B cell (primary cell): Measurements from ENCODE around the gene PYGO2. TPM values are rescaled to one million over a fixed set of nuclear protein-coding genes. Genes with fewer than 3 reads are reported as not detected.

Experiments used
- ATAC-seq: fragments of 200-7000 bp; cut with Tn5 transposase; one replicate; pipeline ENCODE4 v1.10.0; 2021; ENCODE audit warnings: low read depth, mild to moderate bottlenecking, moderate number of reproducible peaks, moderate library complexity
- CTCF ChIA-PET: fragments of 350-600 bp; sonication (Branson Sonifier 250); formaldehyde crosslinking; loops from one replicate; lab custom pipeline; 2021; ENCODE audit warnings: antibody characterized with exemption, inconsistent platforms; lab: Charles Lee
- POLR2A ChIA-PET: fragments of 350-600 bp; sonication (Branson Sonifier 250); formaldehyde crosslinking; loops from one replicate; lab custom pipeline; 2021; ENCODE audit warnings: antibody characterized with exemption; lab: Charles Lee
- DNase-seq: peaks from one replicate; pipeline ENCODE4 v3.0.0; 2013
- H2AFZ ChIP-seq: 2 replicates; pipeline ENCODE4 v1.6.1; 2012; ENCODE audit warnings: mild to moderate bottlenecking, low read depth, low read length; ENCODE audit not compliant: insufficient read depth, poor library complexity, severe bottlenecking
- H3K27ac ChIP-seq, 2 donors: 1 replicate in 1 of 2; 2 replicates in 1 of 2; pipeline ENCODE4 v1.5.1; 2012 to 2013; ENCODE audit warnings: low read length in 2 of 2, mild to moderate bottlenecking in 2 of 2, moderate library complexity in 1 of 2
- H3K27me3 ChIP-seq, 4 experiments: fragments of 200-600 bp in 1 of 4; sonication (generic) in 1 of 4; replicated peaks in 1 of 4; 1 replicate in 2 of 4; 2 replicates in 2 of 4; pipeline versions ENCODE4 v1.6.1 to v1.7.0; 2013 to 2016; ENCODE audit warnings: low read length in 3 of 4, mild to moderate bottlenecking in 2 of 4, mixed read lengths in 1 of 4, moderate library complexity in 1 of 4; ENCODE audit not compliant: insufficient read depth in 4 of 4, control insufficient read depth in 3 of 4; ENCODE audit errors: control extremely low read depth in 1 of 4
- H3K36me3 ChIP-seq, 2 experiments: replicated peaks in 1 of 2; 1 replicate in 1 of 2; 2 replicates in 1 of 2; pipeline versions ENCODE4 v1.6.1 to v1.7.1; 2013; ENCODE audit warnings: low read length in 1 of 2; ENCODE audit not compliant: insufficient read depth in 2 of 2, control insufficient read depth in 1 of 2; ENCODE audit errors: control extremely low read depth in 1 of 2, extremely low read depth in 1 of 2
- H3K4me1 ChIP-seq, 2 donors: fragments of 200-600 bp in 1 of 2; sonication (generic) in 1 of 2; 1 replicate in 1 of 2; 2 replicates in 1 of 2; pipeline versions ENCODE4 v1.5.1 to v1.6.1; 2013 to 2017; ENCODE audit warnings: low read length in 2 of 2; ENCODE audit not compliant: control insufficient read depth in 2 of 2, insufficient read depth in 2 of 2
- H3K4me2 ChIP-seq: replicated peaks from 2 replicates; pipeline ENCODE3; 2012; ENCODE audit warnings: mild to moderate bottlenecking, low read depth, low read length; ENCODE audit not compliant: poor library complexity, severe bottlenecking
- H3K4me3 ChIP-seq, 5 experiments: fragments of 200-600 bp in 1 of 5; sonication (generic) in 1 of 5; 1 replicate in 3 of 5; 2 replicates in 2 of 5; pipeline versions ENCODE4 v1.5.1 to v1.7.0; 2011 to 2016; ENCODE audit warnings: low read length in 4 of 5, mild to moderate bottlenecking in 4 of 5, low read depth in 2 of 5, control low read depth in 1 of 5, moderate library complexity in 1 of 5; ENCODE audit not compliant: insufficient read depth in 1 of 5; ENCODE audit errors: control extremely low read depth in 1 of 5, extremely low read depth in 1 of 5
- H3K79me2 ChIP-seq: fragments of 200-600 bp; sonication (generic); one replicate; pipeline ENCODE4 v1.6.0; 2016; ENCODE audit warnings: low read length; ENCODE audit not compliant: control insufficient read depth, insufficient read depth
- H3K9ac ChIP-seq: fragments of 200-600 bp; sonication (generic); 2 replicates; pipeline ENCODE4 v1.6.1; 2017; ENCODE audit warnings: mild to moderate bottlenecking, low read length, moderate library complexity
- H3K9me3 ChIP-seq, 3 donors: one replicate each; pipeline versions ENCODE4 v1.6.1 to v1.7.1; 2013; ENCODE audit warnings: low read length in 2 of 3; ENCODE audit not compliant: control insufficient read depth in 2 of 3, insufficient read depth in 1 of 3; ENCODE audit errors: control extremely low read depth in 1 of 3
- H4K20me1 ChIP-seq: 2 replicates; pipeline ENCODE4 v1.6.0; 2012; ENCODE audit warnings: mild to moderate bottlenecking, low read length; ENCODE audit not compliant: insufficient read depth, control insufficient read depth, poor library complexity, severe bottlenecking
- H3K27ac Mint-ChIP-seq: one replicate; pipeline ENCODE4 v1.8.0; 2021; ENCODE audit warnings: mixed read lengths
- H3K27me3 Mint-ChIP-seq: one replicate; pipeline ENCODE4 v1.8.0; 2021; ENCODE audit warnings: mixed read lengths
- H3K4me1 Mint-ChIP-seq: one replicate; pipeline ENCODE4 v1.8.0; 2021; ENCODE audit warnings: mixed read lengths
- H3K4me3 Mint-ChIP-seq: one replicate; pipeline ENCODE4 v1.8.0; 2021; ENCODE audit warnings: mixed read lengths
- H3K9me3 Mint-ChIP-seq: one replicate; pipeline ENCODE4 v1.8.0; 2022; ENCODE audit warnings: mixed read lengths; ENCODE audit not compliant: insufficient read depth
- EZH2 ChIP-seq: IDR thresholded peaks from 2 replicates; pipeline ENCODE4 v1.6.1; 2012; ENCODE audit warnings: borderline replicate concordance, low read depth, mild to moderate bottlenecking, moderate library complexity, low read length; ENCODE audit not compliant: insufficient read depth, poor library complexity, severe bottlenecking
- WGBS: methylation state at CpG from one replicate; pipeline ENCODE4 v1.1.5; 2013; ENCODE audit warnings: missing lambda C conversion rate; ENCODE audit not compliant: insufficient coverage; 5-methylcytosine and 5-hydroxymethylcytosine counted together
- intact Hi-C: fragments of 100-400 bp; cut with micrococcal nuclease; formaldehyde crosslinking; loops from one replicate; pipeline ENCODE4 v1.10.0; 2022
- polyA plus RNA-seq: library from polyadenylated mRNA; depleted of rRNA; stranded (reverse); fragments of >200 nt; gene quantifications from 2 replicates; pipeline ENCODE4 v1.2.3, GENCODE V29; 2012
- total RNA-seq, 2 donors: library from RNA; stranded (reverse); fragments of 120-200 nt in 1 of 2; gene quantifications; 1 replicate in 1 of 2; 2 replicates in 1 of 2; pipeline versions ENCODE4 v1.2.3 to v1.2.4, GENCODE V29; 2013 to 2022
- TF ChIP-seq, protein P1 (sequence below): fragments of 200-600 bp; IDR thresholded peaks from one replicate; pipeline ENCODE4 v1.8.0; 2022; ENCODE audit warnings: antibody characterized with exemption, mild to moderate bottlenecking

PYGO2 gene
- total and polyA plus RNA-seq, 2 donors (not counting 1 experiment from before 2014, with no cell fraction given) = 22.2 to 52.7 TPM

DNA sequence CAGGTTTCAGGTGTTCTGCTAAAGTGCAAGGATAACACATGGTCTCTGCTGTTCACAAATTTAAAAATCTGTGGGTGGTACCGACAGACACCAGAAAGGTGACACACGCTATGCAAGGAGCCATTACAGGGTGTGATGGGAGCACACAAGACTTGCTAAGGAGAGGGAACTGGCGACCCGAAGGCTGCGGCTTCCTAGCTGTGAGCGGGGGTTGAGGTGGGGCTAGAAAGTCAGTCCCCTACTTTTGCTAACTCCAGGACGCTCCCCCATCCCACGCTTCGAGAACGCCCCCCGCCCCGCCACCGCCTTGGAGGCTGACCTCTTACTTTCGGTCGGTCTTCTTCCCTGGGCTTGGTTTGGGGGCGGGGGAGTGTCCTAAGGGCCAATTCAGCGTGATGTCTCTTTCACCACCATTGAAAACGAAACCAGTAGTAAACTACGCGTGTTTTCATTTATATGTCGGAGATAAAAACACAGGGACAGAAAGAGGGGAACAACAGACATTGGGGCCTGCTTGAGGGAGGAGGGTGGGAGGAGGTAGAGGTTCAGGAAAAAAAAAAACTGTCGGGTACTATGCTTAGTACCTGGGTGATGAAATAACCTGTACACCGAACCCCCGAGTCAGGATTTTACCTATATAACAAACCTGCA is 14.0 kb upstream of the PYGO2 start:
- TF ChIP-seq EZH2 = no peak
- TF ChIP-seq, protein P1, sequence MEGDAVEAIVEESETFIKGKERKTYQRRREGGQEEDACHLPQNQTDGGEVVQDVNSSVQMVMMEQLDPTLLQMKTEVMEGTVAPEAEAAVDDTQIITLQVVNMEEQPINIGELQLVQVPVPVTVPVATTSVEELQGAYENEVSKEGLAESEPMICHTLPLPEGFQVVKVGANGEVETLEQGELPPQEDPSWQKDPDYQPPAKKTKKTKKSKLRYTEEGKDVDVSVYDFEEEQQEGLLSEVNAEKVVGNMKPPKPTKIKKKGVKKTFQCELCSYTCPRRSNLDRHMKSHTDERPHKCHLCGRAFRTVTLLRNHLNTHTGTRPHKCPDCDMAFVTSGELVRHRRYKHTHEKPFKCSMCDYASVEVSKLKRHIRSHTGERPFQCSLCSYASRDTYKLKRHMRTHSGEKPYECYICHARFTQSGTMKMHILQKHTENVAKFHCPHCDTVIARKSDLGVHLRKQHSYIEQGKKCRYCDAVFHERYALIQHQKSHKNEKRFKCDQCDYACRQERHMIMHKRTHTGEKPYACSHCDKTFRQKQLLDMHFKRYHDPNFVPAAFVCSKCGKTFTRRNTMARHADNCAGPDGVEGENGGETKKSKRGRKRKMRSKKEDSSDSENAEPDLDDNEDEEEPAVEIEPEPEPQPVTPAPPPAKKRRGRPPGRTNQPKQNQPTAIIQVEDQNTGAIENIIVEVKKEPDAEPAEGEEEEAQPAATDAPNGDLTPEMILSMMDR = no peak
- H3K4me3 Mint-ChIP-seq = no peak overlapping the region
- 0% methylated on average over 2 of the region's 24 CpGs for WGBS
- ChIA-PET POLR2A (interaction anchor here (1.2 to 3.8 kb wide), 6 partner anchors 14 to 40 kb away, joined by 3 to 32 read pairs (median 17); partner anchors contain the start of genes PBXIP1, PYGO2 and ZBTB7B), CTCF (interaction anchor here (0.7 to 8.7 kb wide), 8 partner anchors 12 to 101 kb away, joined by 3 to 110 read pairs (median 4); partner anchors contain the start of genes PBXIP1, PMVK and PYGO2)
- H3K27ac ChIP-seq = peak overlapping the region; percentile 90 to 94
- no peaks in the 10 kb centered on the region for H3K9me3 ChIP-seq
- H3K4me2 ChIP-seq = peak overlapping the region; percentile 86
- H3K9me3 Mint-ChIP-seq = no peaks in the 10 kb centered on the region
- DNase-seq = peak; percentile 77
- H3K4me3 ChIP-seq = peak overlapping the region; percentile 71 to 99 (median 90)
- peaks cover 61% of the 10 kb centered on the region for H3K79me2 ChIP-seq
- peak overlapping the region; percentile 86 for H3K9ac ChIP-seq
- H3K27ac Mint-ChIP-seq = no peak overlapping the region
- H3K4me1 Mint-ChIP-seq = peaks cover 24% of the 10 kb centered on the region
- peaks cover 25% of the 10 kb centered on the region for H4K20me1 ChIP-seq
- intact Hi-C loops = loop anchor here (1.0 kb wide), 2 partner anchors 8 to 24 kb away; partner anchors contain the start of gene FLAD1
- ATAC-seq = peak; percentile 2
- H3K27me3 ChIP-seq = no peaks in the 10 kb centered on the region
- H3K4me1 ChIP-seq = peaks cover 22 to 40% of the 10 kb centered on the region in 2 donors
- H2AFZ ChIP-seq = peak overlapping the region; percentile 82
- peaks cover 4 to 5% of the 10 kb centered on the region in 2 experiments for H3K36me3 ChIP-seq
- H3K27me3 Mint-ChIP-seq = no peaks in the 10 kb centered on the region
